Endothelial cell of umbilical vein (primary cell): ENCODE results near the gene PCGF3. TPM values are rescaled to one million over a fixed set of nuclear protein-coding genes. Genes with fewer than 3 reads are reported as not detected.

Experiments used
- BruUV-seq: library from RNA; stranded (reverse); fragments of 400-500 nt; replicated peaks from 2 replicates; lab custom pipeline; 2021; lab: Mats Ljungman, UMichigan
- CTCF ChIA-PET: fragments of 300-600, 350-600 bp; sonication (Branson Sonifier 250); formaldehyde crosslinking; loops from one replicate; lab custom pipeline; 2021; ENCODE audit warnings: antibody characterized with exemption, inconsistent platforms; lab: Charles Lee
- POLR2A ChIA-PET: fragments of 300-600, 350-600 bp; sonication (Branson Sonifier 250); formaldehyde crosslinking; loops from one replicate; lab custom pipeline; 2021; ENCODE audit warnings: antibody characterized with exemption, inconsistent platforms; lab: Charles Lee
- DNase-seq: peaks from one replicate; pipeline ENCODE4 v3.0.0-alpha.2; 2011; ENCODE audit warnings: low read depth, low spot score
- FAIRE-seq: peaks from 2 replicates; lab custom pipeline; 2011; peaks lifted over from hg19 to GRCh38; lab: Jason Lieb, UNC
- H2AFZ ChIP-seq: 2 replicates; pipeline ENCODE4 v1.6.0; 2012; ENCODE audit warnings: low read depth, low read length, control low read depth, inconsistent platforms
- H3K27ac ChIP-seq: 2 replicates; pipeline ENCODE4 v1.5.1; 2011; ENCODE audit warnings: low read depth, mild to moderate bottlenecking, control low read depth, low read length, moderate library complexity; ENCODE audit not compliant: insufficient read depth
- H3K27me3 ChIP-seq, 2 experiments: 2 replicates each; pipeline versions ENCODE4 v1.6.0 to v1.6.1; 2011; ENCODE audit warnings: low read length in 2 of 2, mixed read lengths in 1 of 2; ENCODE audit not compliant: control insufficient read depth in 2 of 2, insufficient read depth in 2 of 2
- H3K36me3 ChIP-seq, 2 experiments: 2 replicates in 1 of 2; 3 replicates in 1 of 2; pipeline ENCODE4 v1.5.1; 2011; ENCODE audit warnings: low read length in 2 of 2, mild to moderate bottlenecking in 1 of 2, moderate library complexity in 1 of 2; ENCODE audit not compliant: control insufficient read depth in 2 of 2, insufficient read depth in 2 of 2; ENCODE audit errors: extremely low read depth in 1 of 2
- H3K4me1 ChIP-seq: 3 replicates; pipeline ENCODE4 v1.5.1; 2011; ENCODE audit warnings: mild to moderate bottlenecking, low read length; ENCODE audit not compliant: control insufficient read depth, insufficient read depth; ENCODE audit errors: extremely low read depth
- H3K4me2 ChIP-seq: 2 replicates; pipeline ENCODE4 v1.6.1; 2011; ENCODE audit warnings: low read length, control low read depth, mixed read lengths; ENCODE audit not compliant: insufficient read depth
- H3K4me3 ChIP-seq, 3 experiments: fragments of 200-600 bp in 1 of 3; sonication (generic), shearing (Covaris generic) in 1 of 3; replicated peaks in 1 of 3; 2 replicates each; pipeline ENCODE4 v1.5.1; 2011 to 2016; ENCODE audit warnings: control low read depth in 3 of 3, low read length in 3 of 3, mild to moderate bottlenecking in 2 of 3, inconsistent platforms in 1 of 3, low read depth in 1 of 3, moderate library complexity in 1 of 3; ENCODE audit not compliant: insufficient read depth in 1 of 3
- H3K79me2 ChIP-seq: 2 replicates; pipeline ENCODE4 v1.6.0; 2012; ENCODE audit warnings: low read length, inconsistent platforms; ENCODE audit not compliant: control insufficient read depth, insufficient read depth
- H3K9ac ChIP-seq: replicated peaks from 2 replicates; pipeline ENCODE3; 2011; ENCODE audit warnings: low read length, control low read depth; ENCODE audit not compliant: insufficient read depth; ENCODE audit errors: extremely low read depth
- H3K9me1 ChIP-seq: replicated peaks from 3 replicates; pipeline ENCODE4 v1.6.0; 2011; ENCODE audit warnings: mild to moderate bottlenecking, low read length; ENCODE audit not compliant: control insufficient read depth, insufficient read depth; ENCODE audit errors: extremely low read depth
- H3K9me3 ChIP-seq: replicated peaks from 2 replicates; pipeline ENCODE4 v1.5.1; 2012; ENCODE audit warnings: low read length, inconsistent platforms; ENCODE audit not compliant: control insufficient read depth, insufficient read depth
- H4K20me1 ChIP-seq: replicated peaks from 2 replicates; pipeline ENCODE3; 2011; ENCODE audit warnings: mild to moderate bottlenecking, low read length; ENCODE audit not compliant: control insufficient read depth, insufficient read depth; ENCODE audit errors: extremely low read depth
- EZH2 ChIP-seq: IDR thresholded peaks from 2 replicates; pipeline ENCODE4 v1.6.1; 2012; ENCODE audit warnings: borderline replicate concordance, low read depth, mild to moderate bottlenecking, moderate library complexity, low read length, inconsistent platforms; ENCODE audit not compliant: severe bottlenecking
- FOS ChIP-seq: IDR thresholded peaks from 2 replicates; pipeline ENCODE4 v1.6.1; 2011; ENCODE audit warnings: mild to moderate bottlenecking, low read length, moderate library complexity, borderline replicate concordance; ENCODE audit not compliant: insufficient read depth
- GATA2 ChIP-seq: IDR thresholded peaks from 2 replicates; pipeline ENCODE4 v1.7.0; 2011; ENCODE audit warnings: low read depth, mild to moderate bottlenecking, moderate library complexity, mixed read lengths, low read length; ENCODE audit not compliant: insufficient read length, insufficient read depth
- JUN ChIP-seq: IDR thresholded peaks from 2 replicates; pipeline ENCODE4 v1.6.1; 2011; ENCODE audit warnings: borderline replicate concordance, low read depth; ENCODE audit not compliant: insufficient read length, insufficient read depth
- MYC ChIP-seq: IDR thresholded peaks from one replicate; pipeline ENCODE4 v1.6.1; 2011; ENCODE audit warnings: mild to moderate bottlenecking, low read depth, low read length
- POLR2A ChIP-seq: IDR thresholded peaks from 2 replicates; pipeline ENCODE4 v1.6.1; 2012; ENCODE audit warnings: low read depth, mild to moderate bottlenecking, control low read depth, low read length
- POLR2AphosphoS5 ChIP-seq: IDR thresholded peaks from 2 replicates; pipeline ENCODE4 v1.6.1; 2012; ENCODE audit warnings: low read depth, mild to moderate bottlenecking, control low read depth, low read length, moderate library complexity; ENCODE audit not compliant: insufficient read depth
- dilution Hi-C: fragments of 300-500 bp; cut with MboI; formaldehyde crosslinking; loops from one replicate; pipeline ENCODE4 v1.15.0; 2019; ENCODE audit warnings: low sequenced_read_pairs; ENCODE audit not compliant: extremely low pct_ligation_motif_present
- intact Hi-C: fragments of 100-400 bp; cut with micrococcal nuclease; formaldehyde crosslinking; loops from one replicate; pipeline ENCODE4 v1.10.0; 2022
- polyA plus RNA-seq, 4 experiments: library from polyadenylated mRNA; depleted of rRNA in 3 of 4; stranded (reverse) in 3 of 4; unstranded in 1 of 4; fragments of >200 nt; gene quantifications; 2 replicates each; pipeline versions ENCODE4 v1.2.1 to v1.2.3, GENCODE V29; 2011 to 2012; ENCODE audit warnings: missing spikeins in 1 of 4
- total RNA-seq: library from RNA; stranded (reverse); gene quantifications from 2 replicates; pipeline ENCODE4 v1.2.3, GENCODE V29; 2021
- TF ChIP-seq, protein P1 (sequence below): IDR thresholded peaks from 2 replicates; pipeline ENCODE4 v1.6.1; 2011; ENCODE audit not compliant: insufficient read depth, insufficient read length
- TF ChIP-seq, protein P2 (sequence below), 2 donors: IDR thresholded peaks; 1 replicate in 1 of 2; 2 replicates in 1 of 2; pipeline ENCODE4 v1.5.1; 2011; ENCODE audit warnings: low read length in 2 of 2, mild to moderate bottlenecking in 2 of 2, moderate library complexity in 2 of 2, control low read depth in 1 of 2, inconsistent platforms in 1 of 2, low read depth in 1 of 2; ENCODE audit not compliant: insufficient read depth in 1 of 2; ENCODE audit errors: extremely low read depth in 1 of 2

PCGF3 gene
- total and polyA plus RNA-seq, 2 donors (not counting 3 experiments of a cell fraction or from before 2014, with no cell fraction given) = 70.2 to 91.8 TPM

DNA sequence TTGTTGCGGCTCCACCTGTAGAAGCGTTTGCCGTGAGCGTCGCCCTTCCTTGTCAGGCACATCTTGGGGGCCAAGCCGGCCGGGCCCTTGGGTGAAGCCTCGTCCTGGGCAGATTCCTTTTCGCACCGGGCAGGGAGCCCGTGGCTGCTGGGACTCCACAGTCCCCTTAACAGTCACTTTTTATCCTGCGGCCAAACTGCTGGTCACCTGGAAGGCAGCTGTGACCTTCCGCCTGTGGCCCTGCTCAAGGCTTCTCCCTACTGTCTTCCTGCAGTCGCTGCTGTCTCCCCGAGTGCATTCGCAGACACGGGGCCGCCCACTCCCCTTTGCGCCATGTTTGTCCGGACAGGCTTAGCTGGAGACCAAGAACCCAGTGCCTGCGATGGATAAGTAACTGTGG lies 55.0 kb downstream of the PCGF3 start:
- POLR2A ChIA-PET = no interaction called here
- H3K27ac ChIP-seq = no peak overlapping the region
- H3K9ac ChIP-seq = no peak overlapping the region
- H2AFZ ChIP-seq = no peak overlapping the region
- H3K9me3 ChIP-seq = no peaks in the 10 kb centered on the region
- peaks cover 9 to 37% of the 10 kb centered on the region in 2 experiments for H3K36me3 ChIP-seq
- BruUV-seq = no TSS peak
- H3K4me2 ChIP-seq = no peak overlapping the region
- no peaks in the 10 kb centered on the region for H3K27me3 ChIP-seq
- H3K9me1 ChIP-seq = no peaks in the 10 kb centered on the region
- H4K20me1 ChIP-seq = no peaks in the 10 kb centered on the region
- dilution Hi-C loops = no loop called here
- intact Hi-C loops = no loop called here
- FAIRE-seq = no peak
- no peak for DNase-seq
- TF ChIP-seq MYC = no peak
- no peak for TF ChIP-seq POLR2AphosphoS5
- TF ChIP-seq POLR2A = no peak
- TF ChIP-seq, protein P1, sequence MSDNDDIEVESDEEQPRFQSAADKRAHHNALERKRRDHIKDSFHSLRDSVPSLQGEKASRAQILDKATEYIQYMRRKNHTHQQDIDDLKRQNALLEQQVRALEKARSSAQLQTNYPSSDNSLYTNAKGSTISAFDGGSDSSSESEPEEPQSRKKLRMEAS = no peak
- no peak for TF ChIP-seq GATA2
- no peak for TF ChIP-seq JUN
- TF ChIP-seq, protein P2, sequence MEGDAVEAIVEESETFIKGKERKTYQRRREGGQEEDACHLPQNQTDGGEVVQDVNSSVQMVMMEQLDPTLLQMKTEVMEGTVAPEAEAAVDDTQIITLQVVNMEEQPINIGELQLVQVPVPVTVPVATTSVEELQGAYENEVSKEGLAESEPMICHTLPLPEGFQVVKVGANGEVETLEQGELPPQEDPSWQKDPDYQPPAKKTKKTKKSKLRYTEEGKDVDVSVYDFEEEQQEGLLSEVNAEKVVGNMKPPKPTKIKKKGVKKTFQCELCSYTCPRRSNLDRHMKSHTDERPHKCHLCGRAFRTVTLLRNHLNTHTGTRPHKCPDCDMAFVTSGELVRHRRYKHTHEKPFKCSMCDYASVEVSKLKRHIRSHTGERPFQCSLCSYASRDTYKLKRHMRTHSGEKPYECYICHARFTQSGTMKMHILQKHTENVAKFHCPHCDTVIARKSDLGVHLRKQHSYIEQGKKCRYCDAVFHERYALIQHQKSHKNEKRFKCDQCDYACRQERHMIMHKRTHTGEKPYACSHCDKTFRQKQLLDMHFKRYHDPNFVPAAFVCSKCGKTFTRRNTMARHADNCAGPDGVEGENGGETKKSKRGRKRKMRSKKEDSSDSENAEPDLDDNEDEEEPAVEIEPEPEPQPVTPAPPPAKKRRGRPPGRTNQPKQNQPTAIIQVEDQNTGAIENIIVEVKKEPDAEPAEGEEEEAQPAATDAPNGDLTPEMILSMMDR (IDR thresholded peaks at IDR 0.05; ENCODE audit: extremely low read depth in 1 of 2, insufficient read depth in 1 of 2, low read depth in 1 of 2, low read length in 2 of 2) = no peak
- no peak for TF ChIP-seq FOS
- TF ChIP-seq EZH2 = no peak
- H3K4me1 ChIP-seq = peaks cover 4% of the 10 kb centered on the region
- H3K4me3 ChIP-seq = no peak overlapping the region
- peaks cover 2% of the 10 kb centered on the region for H3K79me2 ChIP-seq
- CTCF ChIA-PET = no interaction called here
